CD1c-positive myeloid dendritic cell (primary cell): ENCODE measurements around the gene CTSF.
"Not testable (repeated sequence)": the region's sequence is repeated elsewhere in the genome, so short reads cannot be mapped to it uniquely, and the experiment has no call there.

Experiments used
- DNase-seq: peaks from one replicate; pipeline ENCODE4 v3.0.0-alpha.2; 2016; ENCODE audit errors: extremely low spot score

The CTSF gene

GRCh38 chr11:66589996-66590675, 21.7 kb upstream of the CTSF start:
- no peak for DNase-seq

DNA sequence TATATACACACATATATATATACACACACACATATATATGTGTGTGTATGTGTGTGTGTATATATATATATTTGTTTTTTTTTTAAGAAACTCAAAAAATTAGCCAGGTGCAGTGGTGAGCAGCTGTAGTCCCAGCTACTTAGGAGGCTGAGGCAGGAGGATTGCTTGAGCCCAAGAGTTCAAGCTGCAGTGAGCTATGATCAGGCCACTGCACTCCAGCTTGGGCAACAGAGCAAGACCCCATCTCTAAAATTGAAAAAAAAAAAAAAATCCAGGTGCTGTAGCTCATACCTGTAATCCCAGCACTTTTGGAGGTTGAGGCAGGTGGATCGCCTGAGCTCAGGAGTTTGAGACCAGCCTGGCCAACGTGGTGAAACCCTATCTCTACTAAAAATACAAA, 20.9 kb upstream of the CTSF start:
- DNase-seq = not testable (repeated sequence)

- DNase-seq = no peak
Observed at GRCh38 chr11:66586136-66586535, 17.7 kb upstream of the CTSF start.

- not testable (repeated sequence) for DNase-seq
Observed at GRCh38 chr11:66585447-66585846, 17.0 kb upstream of the CTSF start.

DNA sequence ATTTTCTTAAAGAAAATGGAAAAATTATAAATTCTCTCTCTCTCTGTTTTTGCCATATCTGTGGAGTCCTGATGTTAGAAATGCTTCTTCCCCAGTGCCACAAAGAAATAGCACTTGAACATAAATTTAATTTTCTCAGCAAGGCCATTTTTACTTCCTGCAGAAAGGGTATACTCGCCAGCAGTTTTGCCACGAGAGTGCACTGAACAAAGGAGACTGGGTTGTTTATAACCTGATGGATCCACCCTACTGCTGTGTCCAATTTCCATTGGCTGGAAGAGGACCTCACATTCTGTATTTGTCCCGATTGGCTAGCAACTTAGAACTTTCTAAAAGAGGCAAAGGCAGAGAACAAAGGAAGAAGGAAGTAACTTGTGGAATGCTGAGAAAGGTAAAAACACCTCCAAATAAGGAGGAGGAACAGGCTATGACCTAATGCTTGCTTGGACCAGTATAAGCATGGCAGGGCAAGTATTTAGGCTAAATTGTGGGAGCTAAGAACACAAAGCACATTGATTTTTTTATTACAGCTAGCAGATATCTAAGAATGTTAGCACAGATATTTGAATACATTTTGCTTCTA, 14.2 kb upstream of the CTSF start:
- not testable (repeated sequence) for DNase-seq

DNA sequence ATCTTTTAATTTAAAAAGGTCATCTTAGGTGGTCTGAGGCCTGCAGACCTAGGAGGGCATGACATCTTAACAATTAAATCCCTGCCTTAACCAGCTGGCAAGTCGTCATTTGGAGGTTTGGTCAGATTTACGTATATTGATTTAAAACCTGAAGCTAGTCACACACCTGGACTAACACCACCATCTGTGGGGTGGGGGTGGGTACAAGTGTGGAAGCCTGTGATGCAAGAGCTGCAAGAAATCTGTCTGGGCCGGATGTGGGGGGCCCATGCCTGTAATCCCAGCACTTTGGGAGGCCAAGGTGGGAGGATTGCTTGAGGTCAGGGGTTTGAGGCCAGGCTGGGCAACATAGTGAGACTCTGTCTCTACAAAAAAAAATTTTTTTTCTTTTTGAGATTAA, 12.9 kb upstream of the CTSF start:
- no peak for DNase-seq

- peak; percentile 28 for DNase-seq
Observed at GRCh38 chr11:66580803-66581202, 12.4 kb upstream of the CTSF start.

DNA sequence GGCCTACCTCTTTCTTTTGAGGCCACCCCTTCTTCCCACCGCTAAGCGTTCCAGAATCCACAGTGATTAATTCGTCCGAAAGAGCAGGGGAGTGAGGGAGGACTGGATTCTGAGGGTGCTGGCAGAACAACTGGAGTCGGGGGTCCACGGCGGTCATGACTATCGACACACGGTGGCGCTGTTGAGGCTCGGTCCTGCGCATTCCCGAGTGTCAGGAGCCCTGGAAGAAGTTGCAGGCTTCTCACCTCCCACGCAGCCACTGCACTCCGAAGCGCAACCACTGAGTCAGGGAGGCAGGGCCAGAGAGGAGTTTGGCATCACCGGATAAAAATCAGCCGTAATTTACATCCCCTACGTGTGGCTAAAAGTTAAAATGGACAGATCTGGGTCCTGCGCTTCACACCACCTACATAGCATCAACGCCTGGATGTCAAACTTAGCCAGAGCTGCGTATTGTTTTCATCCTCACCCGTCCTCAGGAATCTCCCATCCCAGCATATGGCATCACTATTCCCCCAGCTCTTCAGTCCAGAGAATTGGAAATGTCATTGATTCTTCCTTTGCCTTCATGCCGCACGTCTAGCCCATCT, 10.7 kb upstream of the CTSF start:
- peak; percentile 89 for DNase-seq

DNA sequence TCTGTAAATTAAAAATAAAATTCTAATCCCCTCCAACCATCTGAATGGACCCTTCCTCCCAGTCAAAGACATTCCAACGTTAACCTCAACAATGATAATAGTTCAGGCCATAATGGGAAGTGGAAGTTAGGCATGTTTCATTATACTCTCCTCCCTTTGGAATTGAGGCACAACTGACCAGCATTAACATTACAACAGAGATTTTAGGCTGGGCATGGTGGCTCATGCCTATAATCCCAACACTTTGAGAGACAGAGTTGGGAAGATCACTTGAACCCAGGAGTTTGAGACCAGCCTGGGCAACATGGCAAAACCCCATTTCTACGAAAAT, 2.4 kb upstream of the CTSF start:
- no peak for DNase-seq

DNA sequence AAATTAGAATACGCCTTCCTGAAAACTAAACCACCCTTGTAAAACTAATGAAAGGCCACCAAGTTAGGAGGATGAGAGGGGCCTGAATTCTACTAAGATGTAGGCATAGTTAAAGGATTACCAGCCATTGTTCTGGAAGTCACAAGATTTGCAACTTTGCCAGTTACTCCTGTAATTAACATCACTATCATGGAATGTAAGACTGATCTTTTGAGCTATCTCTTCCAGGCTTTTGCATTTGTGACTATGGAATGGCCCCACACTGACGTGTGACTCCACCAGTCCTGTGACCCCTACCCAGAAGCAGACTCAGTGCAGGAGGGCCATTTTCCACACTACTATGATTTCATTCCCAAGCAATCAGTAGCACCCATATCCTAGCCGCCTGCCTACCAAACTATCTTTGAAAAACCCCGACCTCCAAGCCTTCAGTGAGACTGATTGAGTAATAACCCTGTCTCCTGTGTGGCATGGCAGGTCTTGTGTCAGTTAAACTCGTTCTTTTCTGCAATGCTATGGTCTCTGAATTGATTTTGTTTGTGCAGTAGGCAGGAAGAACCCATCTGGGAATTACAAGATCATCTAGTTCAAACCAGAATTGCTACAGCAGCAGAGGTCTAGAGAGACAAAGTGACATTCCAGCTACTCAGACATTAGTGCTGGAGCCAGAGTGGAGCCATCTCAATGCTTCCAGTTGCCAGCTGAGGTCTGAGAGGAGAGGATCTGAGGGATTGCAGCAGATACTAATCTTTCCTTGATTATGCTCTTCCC, 1.9 kb upstream of the CTSF start:
- DNase-seq = no peak

GRCh38 chr11:66569076-66569475, 670 bp upstream of the CTSF start:
- DNase-seq = no peak

DNA sequence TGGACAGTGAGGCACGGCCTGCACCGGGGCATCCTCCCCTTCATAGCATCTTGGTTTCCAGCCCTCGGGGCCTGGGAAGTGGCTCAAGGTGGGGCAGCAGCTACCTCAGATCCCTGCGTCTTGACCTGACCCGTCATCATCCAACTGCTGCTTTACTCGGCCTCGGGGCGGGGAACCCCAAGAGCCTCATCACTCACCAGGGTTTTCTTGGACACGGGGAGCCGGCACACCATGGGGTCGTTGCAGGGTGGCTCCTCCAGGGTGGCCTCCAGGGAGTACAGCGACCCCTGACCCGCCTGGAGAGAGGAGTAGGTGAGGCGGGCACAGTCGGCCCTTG, 651 bp downstream of the CTSF start:
- DNase-seq = no peak

- no peak for DNase-seq
Observed at GRCh38 chr11:66566221-66566620, 2.2 kb downstream of the CTSF start.

DNA sequence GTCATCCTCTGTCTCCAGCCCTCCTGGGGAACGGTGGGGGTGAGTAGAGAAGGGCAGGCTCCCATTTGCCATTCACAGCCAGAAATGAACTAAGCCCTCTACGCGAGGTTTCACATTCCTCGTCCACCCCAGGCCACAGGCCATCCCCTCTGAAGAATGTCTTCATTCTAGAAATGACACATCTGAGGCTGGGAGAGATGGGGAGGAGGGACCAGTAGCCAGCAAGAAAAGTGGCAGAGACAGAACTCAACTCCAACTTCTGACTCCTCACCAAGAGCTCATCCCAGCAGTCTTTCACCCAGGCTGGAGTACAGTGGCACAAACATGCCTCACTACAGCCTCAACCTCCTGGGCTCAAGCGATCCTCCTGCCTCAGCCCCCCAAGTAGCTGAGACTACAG, 3.4 kb downstream of the CTSF start:
- DNase-seq = no peak

DNA sequence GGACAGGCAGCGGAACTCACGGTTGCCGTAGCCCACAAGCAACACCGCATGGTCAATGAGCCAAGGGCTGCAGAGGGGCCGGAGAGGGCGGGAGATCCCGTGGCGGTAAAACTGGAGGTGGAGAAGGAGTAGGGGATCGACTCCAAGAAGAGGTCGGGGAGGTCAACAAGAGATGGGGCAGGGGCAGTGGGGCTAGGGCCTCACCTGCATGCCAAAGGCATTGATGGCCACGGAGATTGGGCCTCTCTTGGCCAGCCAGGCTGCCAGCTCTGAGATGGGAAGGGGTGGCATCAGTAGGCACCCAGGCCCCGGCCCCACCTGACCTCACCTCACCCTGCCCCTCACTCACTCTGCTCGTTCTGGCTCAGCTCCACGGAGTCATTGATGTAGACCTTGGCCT, 3.9 kb downstream of the CTSF start:
- DNase-seq = no peak

GRCh38 chr11:66563832-66564231, 4.6 kb downstream of the CTSF start:
- DNase-seq = no peak

DNA sequence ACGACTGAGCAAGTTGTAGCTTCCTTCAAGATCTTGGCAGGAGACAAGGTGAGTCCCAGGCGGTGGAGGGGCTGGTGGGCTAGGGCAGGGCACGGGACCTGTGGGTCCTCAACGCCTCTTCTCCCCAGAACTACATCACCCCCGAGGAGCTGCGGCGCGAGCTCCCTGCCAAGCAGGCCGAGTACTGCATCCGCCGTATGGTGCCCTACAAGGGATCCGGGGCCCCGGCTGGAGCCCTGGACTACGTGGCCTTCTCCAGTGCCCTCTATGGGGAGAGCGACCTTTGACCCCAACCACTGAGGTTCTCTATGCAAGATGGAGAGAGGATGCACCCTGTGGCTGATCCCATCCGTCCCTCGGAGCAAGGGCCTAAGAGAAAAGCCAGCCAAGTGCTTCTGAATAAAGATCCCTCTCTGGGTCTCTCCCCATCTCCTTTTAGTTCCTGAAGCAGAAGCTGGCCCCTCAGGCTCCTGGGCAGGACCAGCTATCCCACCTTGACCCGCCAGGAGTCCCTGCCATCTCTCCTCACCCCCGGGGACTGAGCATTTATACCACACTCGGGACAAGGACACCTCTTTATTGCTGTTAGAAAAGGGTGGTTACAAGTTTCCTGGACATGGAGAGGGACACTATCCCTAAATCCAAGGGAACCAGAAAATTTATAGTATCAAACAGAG, 5.4 kb downstream of the CTSF start:
- no peak for DNase-seq

GRCh38 chr11:66562275-66562674, 6.1 kb downstream of the CTSF start:
- DNase-seq = no peak

GRCh38 chr11:66561975-66562248, 6.5 kb downstream of the CTSF start:
- DNase-seq = no peak

DNA sequence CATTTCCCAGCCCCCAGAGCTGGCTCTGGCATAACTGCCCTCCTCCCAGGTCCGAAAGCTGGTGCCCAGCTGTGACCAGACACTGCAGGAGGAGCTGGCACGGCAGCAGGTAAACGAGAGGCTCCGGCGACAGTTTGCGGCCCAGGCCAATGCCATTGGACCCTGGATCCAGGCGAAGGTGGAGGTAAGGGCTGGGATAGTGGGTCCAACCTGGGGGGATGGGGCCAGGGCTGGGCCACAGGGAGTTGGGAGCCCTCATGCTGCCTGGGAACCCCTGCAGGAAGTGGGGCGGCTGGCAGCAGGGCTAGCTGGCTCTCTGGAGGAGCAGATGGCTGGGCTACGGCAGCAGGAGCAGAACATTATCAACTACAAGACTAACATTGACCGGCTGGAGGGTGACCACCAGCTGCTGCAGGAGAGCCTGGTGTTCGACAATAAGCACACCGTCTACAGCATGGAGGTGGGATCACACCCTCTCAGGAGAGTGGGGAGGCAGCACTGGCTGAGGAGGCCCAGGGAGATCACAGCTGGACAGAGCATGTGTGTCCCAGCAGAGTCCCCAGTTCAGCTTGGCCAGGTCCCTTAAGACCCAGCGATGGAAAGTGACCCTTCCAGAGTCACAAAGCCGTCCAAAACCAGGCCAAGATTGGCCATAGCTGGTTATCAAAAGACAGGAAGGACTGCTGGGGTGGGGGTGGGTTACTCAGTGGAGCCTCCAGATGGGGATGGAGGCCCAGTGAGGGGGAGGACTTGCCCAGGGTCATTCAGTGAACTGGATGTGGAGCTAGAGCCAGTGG, 7.0 kb downstream of the CTSF start:
- DNase-seq = no peak

GRCh38 chr11:66559866-66560676, 8.3 kb downstream of the CTSF start:
- DNase-seq = no peak
